Spleen (tissue), 7 donors: ENCODE measurements around the gene HUNK.

Experiments used
- POLR2A ChIP-seq, 3 donors: fragments of 450-650 bp; IDR thresholded peaks; one replicate each; pipeline ENCODE4 v1.5.1; 2017; ENCODE audit warnings: antibody characterized with exemption in 3 of 3, mild to moderate bottlenecking in 1 of 3
- TF ChIP-seq, protein P1 (sequence below), 11 experiments: fragments of 200-600 bp in 7 of 11; fragments of 450-650 bp in 4 of 11; sonication (generic) in 4 of 11; IDR thresholded peaks in 8 of 11; conservative IDR thresholded peaks in 3 of 11; 1 replicate in 7 of 11; 2 replicates in 4 of 11; pipeline versions ENCODE4 v1.4.0 to v1.8.0; 2016 to 2021; ENCODE audit warnings: antibody characterized with exemption in 11 of 11, inconsistent platforms in 4 of 11, mild to moderate bottlenecking in 1 of 11
- donor health status: DM: no; HTN: no; CAD: no; lungs with moderate emphysema.
- donor health status: DM: no; HTN: no; CAD: no.
- donor health status: DM: no; HTN: no; CAD: no.

- TF ChIP-seq, protein P1, sequence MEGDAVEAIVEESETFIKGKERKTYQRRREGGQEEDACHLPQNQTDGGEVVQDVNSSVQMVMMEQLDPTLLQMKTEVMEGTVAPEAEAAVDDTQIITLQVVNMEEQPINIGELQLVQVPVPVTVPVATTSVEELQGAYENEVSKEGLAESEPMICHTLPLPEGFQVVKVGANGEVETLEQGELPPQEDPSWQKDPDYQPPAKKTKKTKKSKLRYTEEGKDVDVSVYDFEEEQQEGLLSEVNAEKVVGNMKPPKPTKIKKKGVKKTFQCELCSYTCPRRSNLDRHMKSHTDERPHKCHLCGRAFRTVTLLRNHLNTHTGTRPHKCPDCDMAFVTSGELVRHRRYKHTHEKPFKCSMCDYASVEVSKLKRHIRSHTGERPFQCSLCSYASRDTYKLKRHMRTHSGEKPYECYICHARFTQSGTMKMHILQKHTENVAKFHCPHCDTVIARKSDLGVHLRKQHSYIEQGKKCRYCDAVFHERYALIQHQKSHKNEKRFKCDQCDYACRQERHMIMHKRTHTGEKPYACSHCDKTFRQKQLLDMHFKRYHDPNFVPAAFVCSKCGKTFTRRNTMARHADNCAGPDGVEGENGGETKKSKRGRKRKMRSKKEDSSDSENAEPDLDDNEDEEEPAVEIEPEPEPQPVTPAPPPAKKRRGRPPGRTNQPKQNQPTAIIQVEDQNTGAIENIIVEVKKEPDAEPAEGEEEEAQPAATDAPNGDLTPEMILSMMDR (IDR thresholded peaks at IDR 0.05 in 8 of 11, conservative IDR thresholded peaks at IDR 0.05 in 3 of 11), result no peak
- no peak for TF ChIP-seq POLR2A (IDR thresholded peaks at IDR 0.05)
Measured at GRCh38 chr21:31937303-31937702, 64.5 kb downstream of the HUNK start.
